LNCAP (cell line): ENCODE measurements around the gene SERPINA1.

ENCODE experiments used
- CTCF ChIP-seq: fragments of 450-650 bp; IDR thresholded peaks from 2 replicates; pipeline ENCODE4 v1.5.1; 2017; ENCODE audit warnings: mild to moderate bottlenecking

Gene SERPINA1

GRCh38 chr14:94412671-94413638 lies 24.6 kb upstream of the SERPINA1 start:
- peak; percentile 16; the same call in 1 of the 2 replicates for TF ChIP-seq CTCF

- TF ChIP-seq CTCF, result no peak
These were observed 23.2 kb upstream of the SERPINA1 start for GRCh38 chr14:94411638-94412037.

- no peak for TF ChIP-seq CTCF
These were observed 20.2 kb upstream of the SERPINA1 start for GRCh38 chr14:94408546-94409095.

GRCh38 chr14:94407906-94408305 lies 19.5 kb upstream of the SERPINA1 start:
- no peak for TF ChIP-seq CTCF

- no peak for TF ChIP-seq CTCF
These were observed 18.5 kb upstream of the SERPINA1 start for GRCh38 chr14:94406910-94407309.

- TF ChIP-seq CTCF, result no peak
These were observed 17.1 kb upstream of the SERPINA1 start for GRCh38 chr14:94405486-94405885.

- no peak for TF ChIP-seq CTCF
These were observed 16.2 kb upstream of the SERPINA1 start for GRCh38 chr14:94404561-94404960.
